Astrocyte (in vitro differentiated cells and primary cell): ENCODE measurements around the gene TLN1. TPM values are rescaled to one million over a fixed set of nuclear protein-coding genes. Genes with fewer than 3 reads are reported as not detected.

ENCODE experiments used
- DNase-seq: peaks from one replicate; pipeline ENCODE4 v3.0.0-alpha.2; 2010; ENCODE audit warnings: low read depth
- FAIRE-seq: peaks from 2 replicates; lab custom pipeline; 2011; peaks lifted over from hg19 to GRCh38; lab: Jason Lieb, UNC
- H2AFZ ChIP-seq: 2 replicates; pipeline ENCODE4 v1.6.0; 2012; ENCODE audit warnings: low read depth, low read length, inconsistent platforms
- H3K27ac ChIP-seq: 2 replicates; pipeline ENCODE4 v1.5.1; 2011; ENCODE audit warnings: low read depth, low read length, inconsistent platforms
- H3K27me3 ChIP-seq: 2 replicates; pipeline ENCODE4 v1.6.0; 2011; ENCODE audit warnings: low read length, inconsistent platforms; ENCODE audit not compliant: insufficient read depth
- H3K36me3 ChIP-seq: 2 replicates; pipeline ENCODE4 v1.5.1; 2011; ENCODE audit warnings: low read length, inconsistent platforms; ENCODE audit not compliant: insufficient read depth
- H3K4me1 ChIP-seq: 2 replicates; pipeline ENCODE4 v1.5.1; 2011; ENCODE audit warnings: low read length, inconsistent platforms; ENCODE audit not compliant: insufficient read depth
- H3K4me2 ChIP-seq: 2 replicates; pipeline ENCODE4 v1.6.0; 2012; ENCODE audit warnings: low read length, inconsistent platforms
- H3K4me3 ChIP-seq: 2 replicates; pipeline ENCODE4 v1.5.1; 2011; ENCODE audit warnings: low read depth, mild to moderate bottlenecking, low read length, inconsistent platforms; ENCODE audit not compliant: insufficient read depth
- H3K79me2 ChIP-seq: 2 replicates; pipeline ENCODE4 v1.6.0; 2012; ENCODE audit warnings: mild to moderate bottlenecking, low read length, inconsistent platforms; ENCODE audit not compliant: insufficient read depth
- H3K9ac ChIP-seq: 2 replicates; pipeline ENCODE4 v1.6.0; 2012; ENCODE audit warnings: mild to moderate bottlenecking, low read length, inconsistent platforms
- H3K9me3 ChIP-seq: 2 replicates; pipeline ENCODE4 v1.5.1; 2012; ENCODE audit warnings: low read depth, mild to moderate bottlenecking, low read length, inconsistent platforms; ENCODE audit not compliant: insufficient read depth
- H4K20me1 ChIP-seq: 2 replicates; pipeline ENCODE4 v1.6.0; 2012; ENCODE audit warnings: low read length, inconsistent platforms; ENCODE audit not compliant: insufficient read depth
- H3K27ac Mint-ChIP-seq: one replicate; pipeline ENCODE4 v1.8.0; 2021; ENCODE audit warnings: mild to moderate bottlenecking, mixed read lengths; ENCODE audit not compliant: unreplicated experiment
- H3K27me3 Mint-ChIP-seq: one replicate; pipeline ENCODE4 v1.8.0; 2021; ENCODE audit warnings: low read depth, mixed read lengths; ENCODE audit not compliant: unreplicated experiment
- H3K36me3 Mint-ChIP-seq: one replicate; pipeline ENCODE4 v1.8.0; 2021; ENCODE audit warnings: low read depth, mixed read lengths; ENCODE audit not compliant: unreplicated experiment
- H3K4me1 Mint-ChIP-seq: one replicate; pipeline ENCODE4 v1.8.0; 2021; ENCODE audit warnings: low read depth, mixed read lengths; ENCODE audit not compliant: unreplicated experiment
- H3K4me3 Mint-ChIP-seq: one replicate; pipeline ENCODE4 v1.8.0; 2021; ENCODE audit warnings: mild to moderate bottlenecking, moderate library complexity, mixed read lengths; ENCODE audit not compliant: unreplicated experiment
- H3K9me3 Mint-ChIP-seq: one replicate; pipeline ENCODE4 v1.8.0; 2021; ENCODE audit warnings: mild to moderate bottlenecking, mixed read lengths; ENCODE audit not compliant: unreplicated experiment
- EZH2 ChIP-seq: IDR thresholded peaks from 2 replicates; pipeline ENCODE4 v1.6.1; 2012; ENCODE audit warnings: mild to moderate bottlenecking, low read length, inconsistent platforms; ENCODE audit not compliant: insufficient read depth
- total RNA-seq: library from RNA; stranded (reverse); gene quantifications from 2 replicates; pipeline ENCODE4 v1.2.1, GENCODE V29; 2021
- TF ChIP-seq, protein P1 (sequence below): IDR thresholded peaks from 2 replicates; pipeline ENCODE4 v1.5.1; 2011; ENCODE audit warnings: low read depth, mild to moderate bottlenecking, inconsistent platforms, low read length, moderate library complexity; ENCODE audit not compliant: insufficient read depth

The TLN1 gene
- total RNA-seq, 1 donor from 2014 or later, result 525 TPM

- H3K4me1 Mint-ChIP-seq, result peaks cover 15% of the 10 kb centered on the region
- Histone ChIP-seq H3K79me2 (no peaks in the 10 kb centered on the region), H4K20me1 (no peaks in the 10 kb centered on the region), H3K36me3 (peaks cover 6% of the 10 kb centered on the region), H3K9ac (peak within 1 kb of the TSS; percentile 66), H3K4me1 (peaks cover 21% of the 10 kb centered on the region), H3K27ac (peak within 1 kb of the TSS; percentile 14), H3K4me2 (peak within 1 kb of the TSS; percentile 93), H3K27me3 (no peaks in the 10 kb centered on the region), H2AFZ (peak within 1 kb of the TSS; percentile 88), H3K9me3 (no peaks in the 10 kb centered on the region), H3K4me3 (peak within 1 kb of the TSS; percentile 58)
- H3K9me3 Mint-ChIP-seq, result no peaks in the 10 kb centered on the region
- DNase-seq (peak; percentile 45), FAIRE-seq (no peak)
- TF ChIP-seq EZH2, result no peak
- TF ChIP-seq, protein P1, sequence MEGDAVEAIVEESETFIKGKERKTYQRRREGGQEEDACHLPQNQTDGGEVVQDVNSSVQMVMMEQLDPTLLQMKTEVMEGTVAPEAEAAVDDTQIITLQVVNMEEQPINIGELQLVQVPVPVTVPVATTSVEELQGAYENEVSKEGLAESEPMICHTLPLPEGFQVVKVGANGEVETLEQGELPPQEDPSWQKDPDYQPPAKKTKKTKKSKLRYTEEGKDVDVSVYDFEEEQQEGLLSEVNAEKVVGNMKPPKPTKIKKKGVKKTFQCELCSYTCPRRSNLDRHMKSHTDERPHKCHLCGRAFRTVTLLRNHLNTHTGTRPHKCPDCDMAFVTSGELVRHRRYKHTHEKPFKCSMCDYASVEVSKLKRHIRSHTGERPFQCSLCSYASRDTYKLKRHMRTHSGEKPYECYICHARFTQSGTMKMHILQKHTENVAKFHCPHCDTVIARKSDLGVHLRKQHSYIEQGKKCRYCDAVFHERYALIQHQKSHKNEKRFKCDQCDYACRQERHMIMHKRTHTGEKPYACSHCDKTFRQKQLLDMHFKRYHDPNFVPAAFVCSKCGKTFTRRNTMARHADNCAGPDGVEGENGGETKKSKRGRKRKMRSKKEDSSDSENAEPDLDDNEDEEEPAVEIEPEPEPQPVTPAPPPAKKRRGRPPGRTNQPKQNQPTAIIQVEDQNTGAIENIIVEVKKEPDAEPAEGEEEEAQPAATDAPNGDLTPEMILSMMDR, result no peak
- H3K4me3 Mint-ChIP-seq, result peak within 1 kb of the TSS; percentile 80
- no peak within 1 kb of the TSS for H3K27ac Mint-ChIP-seq
- H3K27me3 Mint-ChIP-seq, result peaks cover 2% of the 10 kb centered on the region
- peaks cover 1% of the 10 kb centered on the region for H3K36me3 Mint-ChIP-seq
Observed at GRCh38 chr9:35664531-35665470, 67.2 kb downstream of the TLN1 start, which contains the start of gene ARHGEF39. TSS of gene ARHGEF39 (minus strand) at chr9:35665195. CDS start at chr9:35665169, 26 bp downstream.

DNA sequence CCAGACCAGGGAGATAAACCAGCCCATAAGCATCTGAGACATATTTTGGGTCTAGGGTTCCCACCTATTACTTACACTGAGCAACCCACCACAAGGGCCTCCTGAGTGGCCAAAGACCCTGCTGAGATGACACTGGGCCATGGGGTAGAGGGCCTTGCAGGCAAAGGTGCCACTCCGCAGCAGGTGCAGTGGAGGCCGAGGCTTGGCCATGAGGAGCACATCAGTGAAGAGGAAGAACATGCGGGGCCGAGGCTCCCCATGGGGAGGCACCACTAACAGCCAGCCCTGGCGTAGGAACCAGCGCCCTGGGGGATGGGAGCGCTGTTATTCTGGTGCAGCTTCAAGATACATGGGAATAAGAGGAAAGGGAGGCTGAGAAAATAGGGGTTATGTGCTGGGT lies 69.6 kb downstream of the TLN1 start:
- TF ChIP-seq EZH2, result no peak
- TF ChIP-seq, protein P1, result no peak

More for the DNA sequence above, 69.6 kb downstream of the TLN1 start:
- Histone ChIP-seq H3K4me3 (no peak overlapping the region), H4K20me1 (peaks cover 8% of the 10 kb centered on the region), H3K79me2 (peaks cover 11% of the 10 kb centered on the region), H3K27ac (no peak overlapping the region), H3K27me3 (no peaks in the 10 kb centered on the region), H3K4me2 (no peak overlapping the region), H2AFZ (no peak overlapping the region), H3K9ac (no peak overlapping the region), H3K36me3 (peaks cover 6% of the 10 kb centered on the region), H3K4me1 (peaks cover 26% of the 10 kb centered on the region), H3K9me3 (no peaks in the 10 kb centered on the region)
- Mint-ChIP-seq H3K9me3 (no peaks in the 10 kb centered on the region), H3K27me3 (peaks cover 2% of the 10 kb centered on the region), H3K36me3 (peaks cover 1% of the 10 kb centered on the region), H3K4me1 (peaks cover 14% of the 10 kb centered on the region), H3K27ac (no peak overlapping the region), H3K4me3 (peak overlapping the region; percentile 54)
- FAIRE-seq (no peak), DNase-seq (no peak)
